ENCODE results near the gene RABEP1. TPM values are rescaled to one million over a fixed set of nuclear protein-coding genes. Genes with fewer than 3 reads are reported as not detected.
A peak's percentile ranks its signal among the peaks of the same experiment; 100 is the strongest.

Gene RABEP1
- total RNA-seq, 1 donor from 2014 or later = 44.2 TPM

GRCh38 chr17:5263441-5263840 is 18.6 kb upstream of the RABEP1 start:
- H3K27ac ChIP-seq = no peak overlapping the region

DNA sequence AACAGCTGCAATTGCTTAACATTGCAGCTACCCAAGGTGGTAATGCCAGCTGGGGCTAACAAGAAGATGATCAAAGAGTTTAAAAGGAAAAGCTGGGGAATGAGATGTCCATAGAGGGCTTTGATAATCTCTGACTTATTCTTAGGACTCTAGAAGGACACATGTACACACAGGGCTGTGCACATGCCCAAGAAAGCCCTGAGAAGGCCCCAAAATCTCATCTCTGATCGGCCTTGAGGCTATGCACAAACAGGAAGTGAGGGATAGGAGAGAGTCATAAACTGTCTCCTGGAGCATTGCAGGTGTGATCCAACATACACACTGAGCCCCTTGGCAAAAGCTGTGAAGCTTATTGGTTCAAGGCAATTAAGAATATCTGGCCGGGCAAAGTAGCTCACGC is 17.2 kb upstream of the RABEP1 start:
- Histone ChIP-seq H3K36me3 (no peaks in the 10 kb centered on the region), H3K9me3 (no peaks in the 10 kb centered on the region), H3K4me1 (no peaks in the 10 kb centered on the region), H3K4me3 (no peak overlapping the region), H3K27me3 (ENCODE audit: low read depth) (no peaks in the 10 kb centered on the region), H3K27ac (no peak overlapping the region)
- no peak for TF ChIP-seq CTCF (IDR thresholded peaks at IDR 0.05)
- intact Hi-C loops (cut with DNase I) = no loop called here
- ATAC-seq = no peak
- no peak for DNase-seq

More at GRCh38 chr17:5263441-5263840, 18.6 kb upstream of the RABEP1 start:
- Histone ChIP-seq H3K27me3 (ENCODE audit: low read depth) (no peaks in the 10 kb centered on the region), H3K36me3 (no peaks in the 10 kb centered on the region), H3K9me3 (no peaks in the 10 kb centered on the region), H3K4me1 (no peaks in the 10 kb centered on the region), H3K4me3 (no peak overlapping the region)
- TF ChIP-seq CTCF (IDR thresholded peaks at IDR 0.05) = no peak
- no peak for DNase-seq
- intact Hi-C loops (cut with DNase I) = no loop called here
- ATAC-seq = no peak

- H3K27ac ChIP-seq = no peak overlapping the region
- no peak for ATAC-seq
- TF ChIP-seq CTCF (IDR thresholded peaks at IDR 0.05) = no peak
Measured at GRCh38 chr17:5269241-5269960, 12.7 kb upstream of the RABEP1 start.

GRCh38 chr17:5272322-5272721 is 9.8 kb upstream of the RABEP1 start:
- DNase-seq (no peak), ATAC-seq (no peak)
- intact Hi-C loops (cut with DNase I) = no loop called here
- no peaks in the 10 kb centered on the region for H3K4me1 ChIP-seq
- TF ChIP-seq CTCF (IDR thresholded peaks at IDR 0.05) = no peak
- H3K9me3 ChIP-seq = no peaks in the 10 kb centered on the region
- no peak overlapping the region for H3K4me3 ChIP-seq
- no peaks in the 10 kb centered on the region for H3K36me3 ChIP-seq
- no peaks in the 10 kb centered on the region for H3K27me3 ChIP-seq (ENCODE audit: low read depth)
- H3K27ac ChIP-seq = no peak overlapping the region

More at GRCh38 chr17:5269241-5269960, 12.7 kb upstream of the RABEP1 start:
- Histone ChIP-seq H3K9me3 (no peaks in the 10 kb centered on the region), H3K36me3 (no peaks in the 10 kb centered on the region), H3K4me1 (no peaks in the 10 kb centered on the region), H3K27me3 (ENCODE audit: low read depth) (no peaks in the 10 kb centered on the region), H3K4me3 (no peak overlapping the region)
- no peak for DNase-seq
- intact Hi-C loops (cut with DNase I) = no loop called here

DNA sequence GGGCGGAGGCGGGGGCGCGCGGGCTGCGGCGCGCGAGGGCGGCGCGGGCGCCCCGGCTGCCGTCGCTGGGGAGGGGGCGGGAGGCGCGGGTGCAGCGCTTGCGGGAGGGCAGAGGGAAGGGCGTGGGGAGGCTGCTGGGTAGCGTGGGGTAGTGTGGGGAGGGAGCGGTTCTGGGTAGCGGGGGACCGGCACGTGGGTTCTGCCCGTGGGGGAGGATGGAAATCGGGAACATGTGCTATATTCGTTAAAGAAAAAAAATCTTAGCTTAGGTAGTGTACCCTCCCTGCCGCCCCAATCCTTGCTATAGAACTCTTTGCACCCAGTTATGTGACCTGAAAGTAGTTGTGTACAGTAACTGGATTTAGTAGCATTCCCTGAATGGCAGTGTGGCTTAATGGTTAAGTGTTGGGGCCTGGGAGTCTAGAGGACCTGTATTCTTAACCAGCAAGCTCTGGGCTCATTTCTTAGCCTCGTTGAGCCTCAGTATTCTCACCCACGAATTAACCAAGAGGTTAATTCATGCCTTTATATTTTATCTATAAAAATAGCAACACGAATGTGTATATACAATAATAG is 646 bp downstream of the RABEP1 start:
- TF ChIP-seq CTCF (IDR thresholded peaks at IDR 0.05) = no peak
- Histone ChIP-seq H3K4me1 (peaks cover 21% of the 10 kb centered on the region), H3K9me3 (no peaks in the 10 kb centered on the region), H3K27ac (no peak overlapping the region), H3K27me3 (ENCODE audit: low read depth) (no peaks in the 10 kb centered on the region), H3K4me3 (peak overlapping the region; percentile 64), H3K36me3 (no peaks in the 10 kb centered on the region)
- intact Hi-C loops (cut with DNase I) = no loop called here
- ATAC-seq = peak; percentile 35 to 53
- DNase-seq = peak; percentile 52
